Kidney (tissue), 14 donors: ENCODE data around the gene SLC25A43. TPM values are rescaled to one million over a fixed set of nuclear protein-coding genes. Genes with fewer than 3 reads are reported as not detected.
A peak's percentile ranks its signal among the peaks of the same experiment; 100 is the strongest.
"Not testable (repeated sequence)": the region's sequence is repeated elsewhere in the genome, so short reads cannot be mapped to it uniquely, and the experiment has no call there.

ENCODE experiments used
- DNase-seq, 5 donors: peaks; one replicate each; pipeline ENCODE4 v3.0.0-alpha.2; 2013 to 2020
- FAIRE-seq: peaks from 2 replicates; lab custom pipeline; 2012; peaks lifted over from hg19 to GRCh38; lab: Jason Lieb, UNC
- H3K27ac ChIP-seq, 2 donors: one replicate each; pipeline ENCODE4 v1.7.0; 2013; ENCODE audit warnings: low read depth in 2 of 2, low read length in 2 of 2, inconsistent platforms in 1 of 2
- H3K27me3 ChIP-seq: one replicate; pipeline ENCODE4 v1.7.1; 2013; ENCODE audit warnings: low read length, inconsistent platforms; ENCODE audit not compliant: control insufficient read depth, insufficient read depth
- H3K36me3 ChIP-seq, 3 donors: one replicate each; pipeline versions ENCODE4 v1.7.0 to v1.7.1; 2013; ENCODE audit warnings: low read length in 3 of 3, control low read depth in 1 of 3, inconsistent platforms in 1 of 3; ENCODE audit not compliant: insufficient read depth in 3 of 3, control insufficient read depth in 2 of 3
- H3K4me1 ChIP-seq, 3 donors: one replicate each; pipeline versions ENCODE4 v1.7.0 to v1.7.1; 2013; ENCODE audit warnings: low read length in 3 of 3, inconsistent platforms in 1 of 3, low read depth in 1 of 3; ENCODE audit not compliant: control insufficient read depth in 2 of 3, insufficient read depth in 2 of 3
- H3K4me3 ChIP-seq, 3 donors: one replicate each; pipeline versions ENCODE4 v1.7.0 to v1.8.1; 2013; ENCODE audit warnings: low read length in 3 of 3, control low read depth in 1 of 3, inconsistent platforms in 1 of 3
- H3K9ac ChIP-seq, 3 donors: one replicate each; pipeline versions ENCODE4 v1.7.0 to v1.7.1; 2013; ENCODE audit warnings: low read length in 3 of 3, control low read depth in 1 of 3, inconsistent platforms in 1 of 3
- H3K9me3 ChIP-seq, 3 donors: one replicate each; pipeline versions ENCODE4 v1.7.0 to v1.7.1; 2013; ENCODE audit warnings: low read length in 3 of 3, control low read depth in 1 of 3, inconsistent platforms in 1 of 3; ENCODE audit not compliant: control insufficient read depth in 2 of 3, insufficient read depth in 1 of 3
- CTCF ChIP-seq: IDR thresholded peaks from 3 replicates; pipeline ENCODE4 v1.5.1; 2012; ENCODE audit warnings: mild to moderate bottlenecking, moderate library complexity, borderline replicate concordance; ENCODE audit not compliant: insufficient read depth; ENCODE audit errors: extremely low read depth
- intact Hi-C: fragments of 100-400 bp; cut with DNase I; formaldehyde crosslinking; loops from one replicate; pipeline ENCODE4 v1.11.1; 2022
- polyA plus RNA-seq: library from polyadenylated mRNA; stranded (reverse); fragments of 350-450 nt; fragmentation: Illumina TruSeq; extraction: RNeasy Lipid Tissue Mini Kit (QIAGEN cat#74804); gene quantifications from one replicate; pipeline ENCODE4 v1.2.3, GENCODE V29; 2014; ENCODE audit warnings: low read depth, low replicate concordance; ENCODE audit not compliant: insufficient read depth
- total RNA-seq: library from RNA; stranded (reverse); fragmentation: NEBNext Ultra II Directional; extraction: Animal tissue kit (Norgen Biotek cat#: 25700); gene quantifications from one replicate; pipeline ENCODE4 v1.2.1, GENCODE V29; 2021
- donor health status: control.
- donor health status: control.
- donor health status: control.
- donor health status: control.
- donor health status: control.
- donor health status: DM: yes; HTN: yes; CAD: no.
- donor health status: Normal renal cell carcinoma (clear cell type).

Gene SLC25A43
- total and polyA plus RNA-seq, 2 donors from 2014 or later = 10.1 to 15.5 TPM

GRCh38 chrX:119486745-119487144 lies 87.6 kb downstream of the SLC25A43 start:
- no peaks in the 10 kb centered on the region for H3K27me3 ChIP-seq
- intact Hi-C loops = no loop called here

DNA sequence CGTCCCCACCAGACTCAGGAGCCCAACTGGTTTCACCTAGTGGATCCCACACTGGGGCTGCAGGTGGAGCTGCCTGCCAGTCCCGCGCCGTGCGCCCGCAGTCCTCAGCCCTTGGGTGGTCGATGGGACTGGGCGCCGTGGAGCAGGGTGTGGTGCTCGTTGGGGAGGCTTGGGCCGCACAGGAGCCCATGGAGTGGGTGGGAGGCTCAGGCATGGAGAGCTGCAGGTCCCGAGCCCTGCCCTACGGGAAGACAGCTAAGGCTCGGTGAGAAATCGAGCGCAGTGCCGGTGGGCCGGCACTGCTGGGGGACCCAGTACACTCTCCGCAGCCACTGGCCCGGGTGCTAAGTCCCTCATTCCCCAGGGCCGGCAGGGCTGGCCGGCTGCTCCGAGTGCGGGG lies 88.6 kb downstream of the SLC25A43 start:
- H3K27me3 ChIP-seq, H3K27ac ChIP-seq, H3K9me3 ChIP-seq, H3K9ac ChIP-seq, H3K4me3 ChIP-seq, intact Hi-C loops, H3K36me3 ChIP-seq, H3K4me1 ChIP-seq, DNase-seq, FAIRE-seq: not testable (repeated sequence)

More at GRCh38 chrX:119486745-119487144, 87.6 kb downstream of the SLC25A43 start:
- no peaks in the 10 kb centered on the region for H3K36me3 ChIP-seq
- H3K4me3 ChIP-seq = no peak overlapping the region
- FAIRE-seq = no peak
- TF ChIP-seq CTCF = no peak
- DNase-seq = no peak
- H3K27ac ChIP-seq = no peak overlapping the region
- H3K9me3 ChIP-seq = no peaks in the 10 kb centered on the region
- peaks cover 0 to 4% (median 0%) of the 10 kb centered on the region in 3 donors for H3K4me1 ChIP-seq
- H3K9ac ChIP-seq = no peak overlapping the region

GRCh38 chrX:119488749-119489148 lies 89.6 kb downstream of the SLC25A43 start:
- DNase-seq (peak in 3 of 5 donors; percentile 36 to 58 (median 40)), FAIRE-seq (no peak)
- intact Hi-C loops = no loop called here
- H3K4me1 ChIP-seq = no peaks in the 10 kb centered on the region
- H3K27me3 ChIP-seq = no peaks in the 10 kb centered on the region
- no peak overlapping the region for H3K27ac ChIP-seq
- H3K4me3 ChIP-seq = no peak overlapping the region
- TF ChIP-seq CTCF = peak; percentile 59
- H3K36me3 ChIP-seq = no peaks in the 10 kb centered on the region
- H3K9me3 ChIP-seq = no peaks in the 10 kb centered on the region
- H3K9ac ChIP-seq = no peak overlapping the region

GRCh38 chrX:119489212-119490074 lies 90.3 kb downstream of the SLC25A43 start:
- Histone ChIP-seq H3K9me3 (no peaks in the 10 kb centered on the region), H3K27me3 (no peaks in the 10 kb centered on the region), H3K9ac (no peak overlapping the region), H3K36me3 (no peaks in the 10 kb centered on the region), H3K27ac (no peak overlapping the region), H3K4me1 (no peaks in the 10 kb centered on the region), H3K4me3 (no peak overlapping the region)
- intact Hi-C loops = no loop called here
- TF ChIP-seq CTCF = no peak
- FAIRE-seq = no peak
- DNase-seq = no peak
